ENCODE data around the gene ZSCAN5C.

GRCh38 chr19:56163097-56163496 lies 39.0 kb upstream of the ZSCAN5C start:
- no peak for TF ChIP-seq CTCF (IDR thresholded peaks at IDR 0.05; ENCODE audit: insufficient read depth, low read length, poor library complexity, severe bottlenecking)
- no peak for TF ChIP-seq EZH2phosphoT487 (conservative IDR thresholded peaks at IDR 0.05; ENCODE audit: low read length)
